Transverse colon (tissue), 4 donors: Measurements from ENCODE around the gene MPZL3. TPM values are rescaled to one million over a fixed set of nuclear protein-coding genes. Genes with fewer than 3 reads are reported as not detected.
"Not testable (repeated sequence)": the region's sequence is repeated elsewhere in the genome, so short reads cannot be mapped to it uniquely, and the experiment has no call there.

Source experiments
- DNase-seq: peaks from one replicate; pipeline ENCODE4 v3.0.0-alpha.2; 2019
- H3K27ac ChIP-seq, 4 donors: fragments of 200-600 bp; sonication (generic); 2 replicates each; pipeline ENCODE4 v1.5.1; 2016 to 2018; ENCODE audit warnings: inconsistent platforms in 4 of 4
- H3K27me3 ChIP-seq: fragments of 200-600 bp; sonication (generic); 2 replicates; pipeline ENCODE4 v1.5.1; 2017; ENCODE audit warnings: inconsistent platforms
- H3K36me3 ChIP-seq, 4 donors: fragments of 200-600 bp; sonication (generic); 2 replicates each; pipeline ENCODE4 v1.5.1; 2017 to 2019; ENCODE audit warnings: inconsistent platforms in 4 of 4
- H3K4me1 ChIP-seq, 4 donors: fragments of 200-600 bp; sonication (generic); 2 replicates each; pipeline ENCODE4 v1.5.1; 2017 to 2020; ENCODE audit warnings: inconsistent platforms in 4 of 4
- H3K4me3 ChIP-seq, 4 donors: fragments of 200-600 bp; sonication (generic); 1 replicate in 1 of 4; 2 replicates in 3 of 4; pipeline versions ENCODE4 v1.5.1 to v1.6.1; 2017 to 2019; ENCODE audit warnings: inconsistent platforms in 4 of 4
- H3K9me3 ChIP-seq, 2 donors: fragments of 200-600 bp; sonication (generic); 2 replicates each; pipeline ENCODE4 v1.5.1; 2017 to 2019; ENCODE audit warnings: inconsistent platforms in 2 of 2
- EP300 ChIP-seq: sonication (generic); formaldehyde crosslinking; IDR thresholded peaks from one replicate; pipeline ENCODE4 v1.6.1; 2017; ENCODE audit warnings: antibody characterized with exemption, low read depth
- POLR2A ChIP-seq: fragments of 450-650 bp; IDR thresholded peaks from one replicate; pipeline ENCODE4 v1.6.1; 2016; ENCODE audit warnings: antibody characterized with exemption, mild to moderate bottlenecking, moderate library complexity
- POLR2AphosphoS5 ChIP-seq, 3 donors: sonication (generic); formaldehyde crosslinking; IDR thresholded peaks; one replicate each; pipeline ENCODE4 v1.6.1; 2016; ENCODE audit warnings: antibody characterized with exemption in 3 of 3
- WGBS, 2 donors: methylation state at CpG; one replicate each; pipeline ENCODE4 v1.1.5; 2018; ENCODE audit warnings: low coverage in 1 of 2; 5-methylcytosine and 5-hydroxymethylcytosine counted together
- in situ Hi-C, 4 donors: fragments of 200-750 bp; cut with MboI; loops; one replicate each; pipeline versions ENCODE4 v1.15.0 to v1.15.1; 2017; ENCODE audit warnings: low sequenced_read_pairs in 3 of 4, low pct_ligation_motif_present in 1 of 4, low pct_unique_long_range_greater_than_20kb in 1 of 4
- intact Hi-C: fragments of 100-400 bp; cut with DNase I; formaldehyde crosslinking; loops from one replicate; pipeline ENCODE4 v1.15.1; 2023; ENCODE audit warnings: low total_unique reads
- total RNA-seq, 4 donors: library from RNA; depleted of rRNA; stranded (reverse); fragments of >200 nt; gene quantifications; one replicate each; pipeline ENCODE4 v1.1.0, GENCODE V29; 2016
- TF ChIP-seq, protein P1 (sequence below), 5 experiments: fragments of 200-600 bp in 3 of 5; fragments of 450-650 bp in 2 of 5; sonication (generic) in 3 of 5; IDR thresholded peaks; 1 replicate in 2 of 5; 2 replicates in 3 of 5; pipeline ENCODE4 v1.5.1; 2016 to 2017; ENCODE audit warnings: antibody characterized with exemption in 5 of 5, inconsistent platforms in 3 of 5, mild to moderate bottlenecking in 2 of 5, moderate library complexity in 1 of 5

The MPZL3 gene
- total RNA-seq, 4 donors from 2014 or later = 2.4 to 15.2 (median 8.2) TPM

- H3K27ac ChIP-seq = no peak overlapping the region
- no peaks in the 10 kb centered on the region for H3K27me3 ChIP-seq
- H3K36me3 ChIP-seq = no peaks in the 10 kb centered on the region
- 70 to 79% methylated on average over 2 to 6 of the region's 6 CpGs for WGBS, 2 donors
- TF ChIP-seq POLR2AphosphoS5 (IDR thresholded peaks at IDR 0.05) (no peak), POLR2A (no peak), EP300 (no peak)
- TF ChIP-seq, protein P1, sequence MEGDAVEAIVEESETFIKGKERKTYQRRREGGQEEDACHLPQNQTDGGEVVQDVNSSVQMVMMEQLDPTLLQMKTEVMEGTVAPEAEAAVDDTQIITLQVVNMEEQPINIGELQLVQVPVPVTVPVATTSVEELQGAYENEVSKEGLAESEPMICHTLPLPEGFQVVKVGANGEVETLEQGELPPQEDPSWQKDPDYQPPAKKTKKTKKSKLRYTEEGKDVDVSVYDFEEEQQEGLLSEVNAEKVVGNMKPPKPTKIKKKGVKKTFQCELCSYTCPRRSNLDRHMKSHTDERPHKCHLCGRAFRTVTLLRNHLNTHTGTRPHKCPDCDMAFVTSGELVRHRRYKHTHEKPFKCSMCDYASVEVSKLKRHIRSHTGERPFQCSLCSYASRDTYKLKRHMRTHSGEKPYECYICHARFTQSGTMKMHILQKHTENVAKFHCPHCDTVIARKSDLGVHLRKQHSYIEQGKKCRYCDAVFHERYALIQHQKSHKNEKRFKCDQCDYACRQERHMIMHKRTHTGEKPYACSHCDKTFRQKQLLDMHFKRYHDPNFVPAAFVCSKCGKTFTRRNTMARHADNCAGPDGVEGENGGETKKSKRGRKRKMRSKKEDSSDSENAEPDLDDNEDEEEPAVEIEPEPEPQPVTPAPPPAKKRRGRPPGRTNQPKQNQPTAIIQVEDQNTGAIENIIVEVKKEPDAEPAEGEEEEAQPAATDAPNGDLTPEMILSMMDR (IDR thresholded peaks at IDR 0.05) = no peak
- no peak overlapping the region for H3K4me3 ChIP-seq
- no peaks in the 10 kb centered on the region for H3K9me3 ChIP-seq
- peaks cover 9 to 26% (median 10%) of the 10 kb centered on the region in 4 donors for H3K4me1 ChIP-seq
- intact Hi-C loops (no loop called here), in situ Hi-C loops (loop anchor here in 3 of 4 donors (10.0 to 25.0 kb wide), 4 partner anchors 93 to 301 kb away; partner anchors contain the start of gene UBE4A (in 2 of the 3))
- no peak for DNase-seq
Measured at GRCh38 chr11:118193910-118194566, 58.1 kb downstream of the MPZL3 start.

DNA sequence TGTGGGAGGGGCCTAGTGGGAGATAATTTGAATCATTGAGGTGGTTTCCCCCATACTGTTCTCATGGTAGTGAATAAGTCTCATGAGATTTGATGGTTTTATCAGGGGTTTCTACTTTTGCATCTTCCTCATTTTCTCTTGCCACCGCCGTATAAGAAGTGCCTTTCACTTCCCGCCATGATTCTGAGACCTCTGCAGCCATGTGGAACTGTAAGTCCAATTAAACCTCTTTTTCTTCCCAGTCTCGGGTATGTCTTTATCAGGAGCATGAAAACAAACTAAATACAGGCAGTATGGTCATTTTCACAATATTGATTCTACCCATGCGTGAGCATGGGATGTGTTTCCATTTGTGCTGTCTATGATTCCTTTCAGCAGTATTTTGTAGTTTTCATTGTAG, 59.3 kb downstream of the MPZL3 start:
- 85 to 93% methylated on average over 5 of the region's 5 CpGs for WGBS, 2 donors
- H3K9me3 ChIP-seq, H3K27me3 ChIP-seq, DNase-seq, H3K4me3 ChIP-seq, H3K36me3 ChIP-seq, intact Hi-C loops, H3K27ac ChIP-seq: not testable (repeated sequence)
- in situ Hi-C loops = loop anchor here in 3 of 4 donors (10.0 to 25.0 kb wide), 4 partner anchors 94 to 302 kb away; partner anchors contain the start of gene UBE4A (in 2 of the 3)
- H3K4me1 ChIP-seq = peaks cover 9 to 16% (median 10%) of the 10 kb centered on the region in 4 donors

DNA sequence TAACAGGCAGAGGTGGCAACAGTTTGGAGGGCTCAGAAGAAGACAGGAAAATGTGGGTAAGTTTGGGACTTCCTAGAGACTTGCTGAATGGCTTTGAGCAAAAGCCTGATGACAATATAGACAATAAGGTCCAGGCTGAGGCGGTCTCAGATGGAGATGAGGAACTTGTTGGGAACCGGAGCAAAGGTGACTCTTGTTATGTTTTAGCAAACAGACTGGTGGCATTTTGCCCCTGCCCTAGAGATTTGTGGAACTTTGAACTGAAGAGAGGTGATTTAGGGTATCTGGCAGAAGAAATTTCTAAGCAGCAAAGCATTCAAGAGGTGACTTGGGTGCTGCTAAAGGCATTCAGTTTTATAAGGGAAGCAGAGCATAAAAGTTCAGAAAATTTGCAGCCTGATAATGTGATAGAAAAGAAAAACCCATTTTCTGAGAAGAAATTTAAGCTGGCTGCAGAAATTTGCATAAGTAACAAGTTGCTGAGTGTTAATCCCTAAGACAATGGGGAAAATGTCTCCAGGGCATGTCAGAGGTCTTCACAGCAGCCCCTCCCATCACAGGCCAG, 61.1 kb downstream of the MPZL3 start:
- in situ Hi-C loops = loop anchor here in 3 of 4 donors (10.0 to 25.0 kb wide), 4 partner anchors 96 to 304 kb away; partner anchors contain the start of gene UBE4A (in 2 of the 3)
- intact Hi-C loops = not testable (repeated sequence)

GRCh38 chr11:118186346-118187107, 65.6 kb downstream of the MPZL3 start:
- Histone ChIP-seq H3K4me3 (no peak overlapping the region), H3K36me3 (no peaks in the 10 kb centered on the region), H3K4me1 (no peaks in the 10 kb centered on the region), H3K9me3 (no peaks in the 10 kb centered on the region), H3K27ac (no peak overlapping the region), H3K27me3 (peaks cover 10% of the 10 kb centered on the region)
- no peak for DNase-seq
- WGBS, 2 donors = 60% methylated on average over 1 to 6 of the region's 6 CpGs
- intact Hi-C loops (no loop called here), in situ Hi-C loops (loop anchor here in 2 of 4 donors (25.0 kb wide), 3 partner anchors 101 to 301 kb away; partner anchors contain the start of gene UBE4A (in 2 of the 2))
- no peak for TF ChIP-seq POLR2AphosphoS5 (IDR thresholded peaks at IDR 0.05)
- TF ChIP-seq, protein P1 (IDR thresholded peaks at IDR 0.05) = no peak
- no peak for TF ChIP-seq POLR2A
- no peak for TF ChIP-seq EP300

More for the DNA sequence above, 61.1 kb downstream of the MPZL3 start:
- DNase-seq, H3K36me3 ChIP-seq, H3K4me3 ChIP-seq, H3K27ac ChIP-seq, H3K9me3 ChIP-seq: not testable (repeated sequence)
- H3K27me3 ChIP-seq = peaks cover 10% of the 10 kb centered on the region
- 50 to 51% methylated on average over 2 of the region's 2 CpGs for WGBS, 2 donors
- H3K4me1 ChIP-seq = peaks cover 9 to 16% (median 10%) of the 10 kb centered on the region in 4 donors
